ENCODE results near the gene MSI2. TPM values are rescaled to one million over a fixed set of nuclear protein-coding genes. Genes with fewer than 3 reads are reported as not detected.

Gene MSI2
- total RNA-seq, 1 donor from 2014 or later = 75.5 TPM

DNA sequence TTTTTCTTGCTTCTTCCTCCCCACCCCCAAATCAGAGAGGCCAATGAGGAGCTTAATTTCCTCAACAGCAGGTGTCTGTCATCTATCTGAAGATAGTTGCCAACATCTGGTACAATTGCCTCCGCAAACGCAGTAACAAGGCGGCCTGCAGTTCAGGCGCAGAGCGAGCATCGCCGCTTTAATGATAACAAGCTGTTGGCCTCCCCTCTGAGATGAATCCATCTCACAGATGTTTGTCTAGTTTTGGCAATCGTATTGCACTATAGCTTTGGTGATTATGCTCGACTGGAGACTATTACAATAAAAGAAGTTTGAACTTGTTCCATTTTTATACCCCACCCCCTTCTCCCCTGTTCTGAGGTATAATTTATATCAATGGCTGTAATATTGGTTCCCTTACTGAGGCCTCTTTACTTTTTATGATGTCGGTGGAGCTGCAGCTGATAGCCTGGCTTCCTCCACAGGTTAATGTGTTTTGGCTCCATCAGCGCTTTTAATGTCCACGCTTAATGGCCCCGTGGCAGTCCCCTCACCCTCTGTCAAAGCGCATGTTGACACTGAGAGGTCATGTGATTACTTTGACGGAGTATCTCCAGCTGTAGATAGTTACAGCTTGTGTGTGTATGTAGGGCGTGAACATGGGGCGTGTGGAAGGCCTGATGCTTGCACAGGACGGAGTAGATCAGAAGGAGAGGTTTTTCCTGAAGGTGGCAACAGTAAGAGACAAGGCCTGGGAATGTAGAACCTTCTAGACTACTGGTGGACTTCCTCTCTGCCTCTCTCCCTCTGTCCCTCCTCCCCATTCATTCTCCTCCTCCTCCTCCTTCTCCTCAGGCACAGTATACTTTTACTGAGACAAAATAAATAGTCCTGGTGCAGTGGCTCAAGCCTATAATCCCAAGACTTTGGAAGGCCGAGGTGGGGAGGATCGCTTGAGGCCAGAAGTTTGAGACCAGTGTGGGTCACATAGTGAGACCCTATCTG lies 164.7 kb downstream of the MSI2 start:
- no peak overlapping the region for H3K27ac Mint-ChIP-seq (ENCODE audit: unreplicated experiment)
- H3K4me1 Mint-ChIP-seq (ENCODE audit: unreplicated experiment) = peaks cover 22% of the 10 kb centered on the region

DNA sequence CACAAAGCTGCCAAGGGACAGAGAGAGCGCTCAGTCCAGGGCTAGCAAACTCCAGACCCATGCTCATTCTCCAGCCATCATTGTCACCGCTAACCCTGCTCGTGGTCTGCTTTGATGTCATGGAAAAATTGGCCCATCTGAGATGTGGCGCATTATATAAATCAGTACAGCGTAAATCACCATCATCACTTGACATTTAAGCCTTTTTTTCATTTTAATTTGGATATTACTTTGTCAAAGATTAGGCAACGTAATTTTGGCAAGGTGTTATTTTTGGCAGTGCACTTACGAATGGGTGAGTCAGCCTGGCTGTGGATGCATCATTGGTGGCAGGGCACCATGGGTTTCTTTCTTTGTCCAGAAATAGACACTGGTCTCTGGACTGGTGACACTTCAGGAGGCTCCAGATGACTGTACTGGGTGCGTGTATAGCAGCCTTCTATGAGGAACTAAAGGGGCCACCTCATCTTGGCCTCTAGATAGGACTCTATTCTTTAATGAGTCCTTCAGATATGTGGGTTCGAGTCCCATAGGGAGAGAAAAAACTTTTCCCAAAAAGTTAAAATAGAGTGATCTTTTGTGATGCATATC lies 166.3 kb downstream of the MSI2 start:
- H3K27me3 Mint-ChIP-seq (ENCODE audit: unreplicated experiment) = no peaks in the 10 kb centered on the region
- H3K27ac Mint-ChIP-seq (ENCODE audit: unreplicated experiment) = no peak overlapping the region
- no peaks in the 10 kb centered on the region for H3K9me3 Mint-ChIP-seq (ENCODE audit: unreplicated experiment)
- H3K36me3 Mint-ChIP-seq (ENCODE audit: unreplicated experiment) = no peaks in the 10 kb centered on the region
- TF ChIP-seq, protein P1, sequence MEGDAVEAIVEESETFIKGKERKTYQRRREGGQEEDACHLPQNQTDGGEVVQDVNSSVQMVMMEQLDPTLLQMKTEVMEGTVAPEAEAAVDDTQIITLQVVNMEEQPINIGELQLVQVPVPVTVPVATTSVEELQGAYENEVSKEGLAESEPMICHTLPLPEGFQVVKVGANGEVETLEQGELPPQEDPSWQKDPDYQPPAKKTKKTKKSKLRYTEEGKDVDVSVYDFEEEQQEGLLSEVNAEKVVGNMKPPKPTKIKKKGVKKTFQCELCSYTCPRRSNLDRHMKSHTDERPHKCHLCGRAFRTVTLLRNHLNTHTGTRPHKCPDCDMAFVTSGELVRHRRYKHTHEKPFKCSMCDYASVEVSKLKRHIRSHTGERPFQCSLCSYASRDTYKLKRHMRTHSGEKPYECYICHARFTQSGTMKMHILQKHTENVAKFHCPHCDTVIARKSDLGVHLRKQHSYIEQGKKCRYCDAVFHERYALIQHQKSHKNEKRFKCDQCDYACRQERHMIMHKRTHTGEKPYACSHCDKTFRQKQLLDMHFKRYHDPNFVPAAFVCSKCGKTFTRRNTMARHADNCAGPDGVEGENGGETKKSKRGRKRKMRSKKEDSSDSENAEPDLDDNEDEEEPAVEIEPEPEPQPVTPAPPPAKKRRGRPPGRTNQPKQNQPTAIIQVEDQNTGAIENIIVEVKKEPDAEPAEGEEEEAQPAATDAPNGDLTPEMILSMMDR (IDR thresholded peaks at IDR 0.05) = no peak
- no peak overlapping the region for H3K4me3 Mint-ChIP-seq (ENCODE audit: unreplicated experiment)
- DNase-seq (ENCODE audit: extremely low spot score, unreplicated experiment) = no peak
- peaks cover 22% of the 10 kb centered on the region for H3K4me1 Mint-ChIP-seq (ENCODE audit: unreplicated experiment)

More for the DNA sequence above, 164.7 kb downstream of the MSI2 start:
- TF ChIP-seq, protein P1 (IDR thresholded peaks at IDR 0.05) = no peak
- Mint-ChIP-seq H3K27me3 (ENCODE audit: unreplicated experiment) (no peaks in the 10 kb centered on the region), H3K36me3 (ENCODE audit: unreplicated experiment) (peaks cover 2% of the 10 kb centered on the region), H3K4me3 (ENCODE audit: unreplicated experiment) (no peak overlapping the region), H3K9me3 (ENCODE audit: unreplicated experiment) (peaks cover 3% of the 10 kb centered on the region)
- no peak for DNase-seq (ENCODE audit: extremely low spot score, unreplicated experiment)

DNA sequence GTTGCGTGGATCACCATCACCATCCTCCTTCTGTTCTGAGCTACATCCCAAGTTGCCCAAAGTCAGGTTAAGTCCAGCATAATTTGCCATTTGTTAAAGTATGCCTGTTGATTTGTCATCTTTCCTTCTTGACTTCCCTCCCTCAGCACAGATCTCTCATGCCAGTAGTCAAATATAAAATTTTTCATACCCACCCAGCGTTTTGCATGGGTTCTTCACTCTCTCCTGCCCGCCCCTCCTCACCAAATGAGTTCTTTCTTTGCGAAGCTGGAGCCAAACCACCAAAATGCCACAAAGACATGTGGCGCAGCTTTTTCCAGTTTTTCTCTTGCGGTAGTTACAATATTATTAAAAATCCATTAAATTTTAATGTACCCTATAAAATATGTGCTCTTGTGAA lies 167.2 kb downstream of the MSI2 start:
- no peaks in the 10 kb centered on the region for H3K36me3 Mint-ChIP-seq (ENCODE audit: unreplicated experiment)
- no peaks in the 10 kb centered on the region for H3K27me3 Mint-ChIP-seq (ENCODE audit: unreplicated experiment)
- H3K9me3 Mint-ChIP-seq (ENCODE audit: unreplicated experiment) = no peaks in the 10 kb centered on the region
- H3K4me1 Mint-ChIP-seq (ENCODE audit: unreplicated experiment) = peaks cover 22% of the 10 kb centered on the region
- no peak overlapping the region for H3K4me3 Mint-ChIP-seq (ENCODE audit: unreplicated experiment)
- no peak overlapping the region for H3K27ac Mint-ChIP-seq (ENCODE audit: unreplicated experiment)
- no peak for DNase-seq (ENCODE audit: extremely low spot score, unreplicated experiment)
- TF ChIP-seq, protein P1 (IDR thresholded peaks at IDR 0.05) = no peak

DNA sequence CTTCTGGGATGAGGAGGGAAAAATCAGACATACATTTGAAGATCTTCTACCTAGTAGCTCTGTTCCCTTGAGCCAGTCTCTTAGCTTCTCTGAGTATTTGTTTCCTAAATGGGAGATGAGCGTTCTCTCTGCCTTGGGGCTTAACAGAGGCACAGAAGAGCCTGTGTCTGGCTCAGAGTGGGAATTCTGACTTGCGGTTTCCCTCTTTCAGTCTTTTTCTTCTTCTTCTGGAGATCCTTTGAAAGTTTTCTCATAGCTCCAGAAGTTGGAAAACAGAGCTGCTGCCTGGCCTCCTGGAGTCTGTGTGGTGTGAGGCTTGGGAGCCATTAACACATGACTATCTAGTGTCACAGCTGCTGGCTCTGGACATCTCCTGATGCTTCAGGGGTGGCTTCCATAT lies 167.9 kb downstream of the MSI2 start:
- H3K4me1 Mint-ChIP-seq (ENCODE audit: unreplicated experiment) = peaks cover 24% of the 10 kb centered on the region

More for the DNA sequence above, 167.9 kb downstream of the MSI2 start:
- no peaks in the 10 kb centered on the region for H3K27me3 Mint-ChIP-seq (ENCODE audit: unreplicated experiment)
- no peak overlapping the region for H3K4me3 Mint-ChIP-seq (ENCODE audit: unreplicated experiment)
- no peaks in the 10 kb centered on the region for H3K36me3 Mint-ChIP-seq (ENCODE audit: unreplicated experiment)
- H3K27ac Mint-ChIP-seq (ENCODE audit: unreplicated experiment) = no peak overlapping the region
- no peak for DNase-seq (ENCODE audit: extremely low spot score, unreplicated experiment)
- TF ChIP-seq, protein P1 (IDR thresholded peaks at IDR 0.05) = no peak
- no peaks in the 10 kb centered on the region for H3K9me3 Mint-ChIP-seq (ENCODE audit: unreplicated experiment)

All from osteocyte (in vitro differentiated cells).